GM21619 (cell line): ENCODE measurements around the gene DMPK.
"Not testable (repeated sequence)": the region's sequence is repeated elsewhere in the genome, so short reads cannot be mapped to it uniquely, and the experiment has no call there.

Source experiments
- ATAC-seq: cut with Tn5 transposase; IDR thresholded peaks from one replicate; pipeline ENCODE4 v1.9.1; 2021; ENCODE audit not compliant: unreplicated experiment

Gene DMPK

DNA sequence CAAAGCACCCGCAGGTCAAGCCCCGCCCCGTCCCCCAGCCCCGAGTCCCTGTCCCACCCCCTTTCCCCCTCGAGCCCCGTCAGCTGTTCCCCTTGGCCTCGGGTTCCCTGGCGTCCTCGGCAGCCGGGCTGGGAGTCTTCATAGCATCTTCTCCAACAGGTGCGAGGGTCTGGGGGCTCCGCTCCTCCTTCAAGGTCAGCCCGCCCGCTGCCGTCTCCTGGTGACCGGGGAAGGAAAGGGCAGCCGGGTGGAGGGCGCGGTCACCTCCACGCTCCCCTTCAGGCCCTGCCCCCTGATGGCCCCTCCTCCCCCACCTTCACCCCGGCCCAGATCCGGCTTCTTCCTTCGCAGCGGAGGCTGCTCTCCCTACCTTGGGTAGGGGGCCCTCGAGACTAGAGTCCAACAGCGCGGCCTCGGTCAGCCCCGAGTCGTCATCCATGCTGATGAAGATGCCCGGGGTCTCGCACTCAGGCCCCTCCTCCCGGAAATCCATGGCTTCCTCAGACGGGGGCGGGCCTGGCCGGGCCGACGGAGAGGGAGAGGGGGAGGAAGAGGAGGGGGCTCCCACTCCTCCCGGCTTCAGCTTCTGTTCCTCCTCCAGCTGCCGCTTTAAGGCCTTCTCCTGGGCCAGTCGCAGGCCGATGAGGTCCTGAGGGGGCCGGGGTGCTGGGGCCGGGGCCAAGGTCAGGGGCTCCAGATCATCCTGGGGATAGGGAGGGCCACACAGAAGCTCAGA lies 33.4 kb upstream of the DMPK start:
- ATAC-seq: no peak

GRCh38 chr19:45814851-45815480 lies 32.7 kb upstream of the DMPK start, which contains the start of gene RSPH6A:
TSS of gene RSPH6A (minus strand) at chr19:45815308. CDS start at chr19:45815176, 132 bp downstream.
- no peak for ATAC-seq

- ATAC-seq: no peak
These were observed 32.0 kb upstream of the DMPK start for GRCh38 chr19:45814166-45814780.

DNA sequence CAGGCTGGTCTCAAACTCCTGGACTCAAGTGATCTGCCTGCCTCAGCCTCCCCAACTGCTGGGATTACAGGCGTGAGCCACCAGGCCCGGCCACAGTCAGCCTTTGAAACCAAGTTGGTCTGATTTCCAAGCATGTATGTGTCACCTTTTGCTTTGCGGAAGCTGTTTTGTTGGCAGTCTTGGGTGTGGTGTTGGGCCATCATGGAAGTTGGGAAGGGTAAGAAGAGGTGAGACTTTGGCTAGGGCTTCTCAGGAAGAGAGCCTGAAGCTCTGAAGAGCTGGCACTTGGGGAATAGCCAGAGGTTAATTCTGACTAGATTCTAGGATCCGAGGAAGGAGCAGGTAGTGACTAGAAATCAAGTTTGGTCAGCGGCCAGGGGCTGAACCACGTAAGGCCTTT lies 30.0 kb upstream of the DMPK start:
- ATAC-seq: no peak

DNA sequence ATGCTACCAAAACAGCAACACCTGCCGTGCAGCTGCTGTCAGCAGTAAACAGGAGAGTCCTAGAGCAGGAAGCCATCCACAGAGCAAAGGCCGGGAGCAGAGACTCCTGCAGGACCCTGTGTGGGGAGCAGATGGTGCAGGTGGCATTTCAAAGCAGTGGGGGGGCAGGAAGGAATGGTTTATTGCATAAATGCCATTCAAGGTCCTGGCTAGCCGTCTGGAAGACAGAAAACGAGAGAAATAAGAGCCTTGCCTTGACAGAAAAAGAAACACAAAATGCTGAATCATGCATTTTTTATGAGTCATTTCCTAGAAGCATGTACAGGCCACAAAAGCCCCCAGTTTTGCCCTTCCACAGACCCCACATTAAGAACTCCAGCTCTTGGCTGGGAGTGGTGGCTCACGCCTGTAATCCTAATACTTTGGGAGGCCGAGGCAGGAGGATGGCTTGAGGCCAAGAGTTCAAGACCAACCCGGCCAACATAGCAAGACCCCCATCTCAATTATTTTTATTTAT lies 27.4 kb upstream of the DMPK start:
- ATAC-seq: no peak

- ATAC-seq: no peak
These were observed 23.4 kb upstream of the DMPK start for GRCh38 chr19:45805719-45806118.

- no peak for ATAC-seq
These were observed 22.6 kb upstream of the DMPK start for GRCh38 chr19:45804959-45805230.

DNA sequence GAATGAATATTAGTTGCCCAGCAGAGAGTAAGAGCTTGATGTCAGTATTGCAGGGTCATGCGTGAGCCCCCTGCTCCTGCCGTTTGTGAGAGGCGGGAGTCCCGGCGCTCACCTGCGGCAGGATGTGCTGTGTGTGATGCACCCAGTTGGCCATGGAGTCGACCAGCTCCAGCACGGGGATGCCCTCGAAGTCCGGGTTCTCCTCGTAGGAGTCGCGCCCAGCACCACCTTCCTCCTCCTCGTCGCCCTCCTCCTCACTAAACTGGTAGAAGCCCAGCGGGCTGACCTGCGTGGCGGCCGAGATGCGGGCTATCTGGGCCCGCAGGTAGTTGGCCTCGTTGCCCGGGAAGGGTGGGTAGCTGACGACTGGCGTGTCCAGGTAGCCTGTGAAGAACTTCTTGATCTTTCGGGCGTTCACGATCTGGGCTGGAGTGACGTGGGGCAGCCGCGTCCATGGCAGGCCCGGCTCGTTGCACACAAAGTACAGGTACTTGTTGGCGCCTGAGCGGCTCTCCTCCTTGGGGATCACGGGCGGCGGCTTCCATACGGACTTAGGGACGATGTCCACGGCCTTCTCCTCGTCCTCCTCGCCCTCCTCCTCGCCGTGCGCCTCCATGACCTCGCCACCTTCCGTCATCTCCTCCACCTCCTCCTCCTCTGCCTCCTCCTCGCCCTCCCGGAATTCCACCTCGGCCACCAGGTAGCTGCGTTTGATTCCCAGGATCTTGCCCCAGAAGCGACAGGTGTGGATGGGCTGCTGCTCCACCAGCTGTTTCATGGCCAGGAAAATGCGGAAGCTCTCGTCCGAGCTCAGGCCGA lies 22.1 kb upstream of the DMPK start:
- ATAC-seq: no peak

GRCh38 chr19:45801603-45802175 lies 19.4 kb upstream of the DMPK start:
- no peak for ATAC-seq

GRCh38 chr19:45800070-45800553 lies 17.8 kb upstream of the DMPK start:
- no peak for ATAC-seq

DNA sequence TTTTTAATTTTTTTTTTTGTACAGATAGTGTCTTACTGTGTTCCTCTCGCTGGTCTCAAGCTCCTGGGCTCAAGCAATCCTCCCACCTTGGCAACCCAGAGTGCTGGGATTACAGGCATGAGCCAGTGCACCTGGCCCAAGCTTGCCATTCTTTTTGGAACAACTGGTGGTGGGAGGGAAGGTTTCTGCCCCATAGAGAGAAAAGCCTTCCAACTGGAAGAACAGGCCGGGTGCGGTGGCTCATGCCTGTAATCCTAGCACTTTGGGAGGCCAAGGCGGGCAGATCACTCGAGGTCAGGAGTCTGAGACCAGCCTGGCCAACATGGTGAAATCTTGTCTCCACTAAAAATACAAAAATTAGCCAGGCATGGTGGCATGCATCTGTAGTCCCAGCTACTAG lies 17.3 kb upstream of the DMPK start:
- ATAC-seq: not testable (repeated sequence)

DNA sequence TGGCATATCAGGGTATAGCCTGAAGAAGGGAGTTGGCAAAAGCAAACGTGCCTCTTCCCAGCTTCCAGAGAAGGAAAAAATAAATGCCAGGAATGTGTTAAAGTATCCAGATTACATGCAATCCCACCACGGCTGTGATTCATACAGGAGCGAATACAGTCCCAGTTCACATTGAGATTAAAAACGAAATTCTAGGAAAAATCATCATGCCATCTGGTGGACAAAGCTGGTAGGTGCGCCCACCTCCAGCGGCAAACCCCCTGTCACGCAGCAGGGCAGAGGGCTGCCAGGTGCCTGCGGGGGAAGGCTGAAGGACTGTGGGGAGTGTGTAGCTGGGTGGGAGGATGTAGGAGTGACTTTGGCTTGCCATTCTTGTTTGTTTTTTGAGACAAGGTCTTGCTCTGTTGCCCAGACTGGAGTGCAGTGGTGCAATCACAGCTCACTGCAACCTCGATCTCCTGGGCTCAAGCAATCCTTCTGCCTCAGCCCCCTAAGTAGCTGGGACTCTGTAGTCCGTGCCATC lies 16.8 kb upstream of the DMPK start:
- ATAC-seq: no peak

DNA sequence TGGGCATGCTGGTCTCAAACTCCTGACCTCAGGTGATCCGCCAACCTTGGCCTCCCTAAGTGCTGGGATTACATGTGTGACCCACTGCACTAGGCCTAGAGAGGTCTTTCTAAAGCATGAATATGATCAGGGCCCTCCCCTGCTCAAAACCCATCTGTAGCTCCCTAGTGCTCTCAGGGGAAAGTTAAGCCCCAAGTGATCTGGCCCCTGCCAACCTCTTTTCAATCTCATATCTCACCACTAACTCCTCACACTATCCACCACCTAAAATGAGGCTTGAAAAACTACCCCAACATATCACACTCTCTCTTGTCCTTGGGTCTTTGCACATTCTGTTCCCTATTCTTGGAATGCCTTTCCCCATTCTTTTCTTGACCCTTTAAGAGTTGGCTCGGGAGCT lies 12.3 kb upstream of the DMPK start:
- no peak for ATAC-seq

GRCh38 chr19:45793876-45794275 lies 11.6 kb upstream of the DMPK start:
- no peak for ATAC-seq

DNA sequence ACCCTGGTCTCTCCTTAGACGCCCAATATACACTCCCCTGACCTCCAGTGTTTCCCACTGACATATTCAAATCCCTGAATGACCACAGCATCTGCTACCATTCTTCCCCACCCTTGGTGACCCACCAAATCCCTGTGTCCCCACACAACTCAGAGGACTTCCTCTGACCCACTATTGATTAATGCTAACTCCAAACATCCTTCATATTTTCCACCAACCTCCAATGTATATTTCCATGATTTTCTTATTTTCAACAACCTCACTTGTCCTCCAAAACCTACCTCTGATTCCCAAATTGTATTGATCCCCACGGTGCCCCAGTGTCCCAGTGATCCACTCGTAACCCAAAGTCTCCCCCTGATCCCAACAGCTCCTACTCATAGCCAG lies 10.9 kb upstream of the DMPK start:
- no peak for ATAC-seq

- peak; percentile 81 for ATAC-seq
These were observed 10.3 kb upstream of the DMPK start, which contains the start of gene DMWD for GRCh38 chr19:45792470-45793177. TSS of gene DMWD (minus strand) at chr19:45792845. CDS start at chr19:45792756, 89 bp downstream.

- peak; percentile 4 for ATAC-seq
These were observed 9.6 kb upstream of the DMPK start for GRCh38 chr19:45791744-45792469.

GRCh38 chr19:45790942-45791341 lies 8.7 kb upstream of the DMPK start:
- ATAC-seq: no peak

DNA sequence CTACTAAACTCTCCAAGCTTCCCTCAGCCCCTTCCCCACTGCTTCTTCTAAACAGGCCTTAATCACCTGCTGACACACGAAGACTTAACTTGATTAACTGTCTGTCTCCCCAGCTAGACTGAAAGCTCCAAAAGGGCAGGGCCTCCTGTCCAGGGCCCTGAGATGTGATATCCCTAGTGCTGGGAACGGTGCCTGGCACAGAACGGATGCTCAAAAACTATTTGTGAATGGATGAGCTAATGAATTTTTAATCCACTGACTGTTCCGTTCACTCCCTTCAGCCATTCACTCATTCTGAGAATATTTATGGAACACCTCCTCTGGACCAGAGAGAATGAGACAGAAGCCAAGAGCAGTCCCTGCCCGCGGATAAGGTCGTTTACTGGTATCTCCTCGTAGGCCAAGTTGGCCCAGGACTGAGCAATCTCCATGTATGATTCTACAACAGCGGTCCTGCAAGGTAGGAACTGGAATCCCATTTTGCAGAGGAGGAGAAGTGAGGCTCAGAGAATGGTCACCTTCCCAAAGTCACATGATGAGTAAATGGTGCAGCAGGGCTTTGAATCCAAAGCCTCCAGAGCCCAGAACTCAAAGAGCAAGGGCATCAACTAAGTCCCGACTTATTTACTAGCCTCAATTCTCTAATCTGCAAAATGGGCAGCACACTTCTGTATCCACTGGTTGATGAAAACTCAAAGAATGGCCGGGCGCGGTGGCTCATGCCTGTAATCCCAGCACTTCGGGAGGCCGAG lies 6.9 kb upstream of the DMPK start:
- ATAC-seq: no peak
